Gastrocnemius medialis (tissue), 4 donors: ENCODE data around the gene TCF4. TPM values are rescaled to one million over a fixed set of nuclear protein-coding genes. Genes with fewer than 3 reads are reported as not detected.

Experiments
- ATAC-seq, 2 donors: fragments of 150-250 bp; one replicate each; pipeline ENCODE4 v1.9.1; 2016
- DNase-seq, 2 donors: peaks; one replicate each; pipeline ENCODE4 v3.0.0-alpha.2; 2019
- H3K27ac ChIP-seq, 4 donors: fragments of 200-600 bp; sonication (generic); 1 replicate in 1 of 4; 2 replicates in 3 of 4; pipeline ENCODE4 v1.5.1; 2016 to 2018; ENCODE audit warnings: mild to moderate bottlenecking in 2 of 4, moderate library complexity in 1 of 4
- H3K27me3 ChIP-seq, 3 donors: fragments of 200-600 bp; sonication (generic) in 2 of 3; 1 replicate in 1 of 3; 2 replicates in 2 of 3; pipeline versions ENCODE4 v1.5.1 to v1.6.0; 2016 to 2019; ENCODE audit warnings: mild to moderate bottlenecking in 1 of 3, moderate library complexity in 1 of 3
- H3K36me3 ChIP-seq, 2 donors: fragments of 200-600 bp; sonication (generic) in 1 of 2; one replicate each; pipeline ENCODE4 v1.5.1; 2017 to 2018
- H3K4me1 ChIP-seq, 2 donors: fragments of 200-600 bp; sonication (generic) in 1 of 2; one replicate each; pipeline ENCODE4 v1.5.1; 2016 to 2017; ENCODE audit warnings: mild to moderate bottlenecking in 2 of 2
- H3K4me3 ChIP-seq, 4 donors: fragments of 200-600 bp; sonication (generic) in 3 of 4; 1 replicate in 1 of 4; 2 replicates in 3 of 4; pipeline ENCODE4 v1.5.1; 2016 to 2019; ENCODE audit warnings: mild to moderate bottlenecking in 2 of 4
- H3K9me3 ChIP-seq, 3 donors: fragments of 200-600 bp; sonication (generic) in 2 of 3; 1 replicate in 1 of 3; 2 replicates in 2 of 3; pipeline ENCODE4 v1.5.1; 2016 to 2019
- POLR2A ChIP-seq, 2 donors: fragments of 450-650 bp; IDR thresholded peaks; one replicate each; pipeline ENCODE4 v1.6.1; 2017; ENCODE audit warnings: antibody characterized with exemption in 2 of 2, mild to moderate bottlenecking in 2 of 2, moderate library complexity in 2 of 2
- in situ Hi-C, 4 donors: fragments of 200-750 bp; cut with MboI; loops; one replicate each; pipeline versions ENCODE4 v1.15.0 to v1.8.0; 2017; ENCODE audit warnings: low sequenced_read_pairs in 4 of 4
- intact Hi-C: fragments of 100-400 bp; cut with DNase I; formaldehyde crosslinking; loops from one replicate; pipeline ENCODE4 v1.15.1; 2023; ENCODE audit warnings: low total_unique reads
- total RNA-seq, 4 donors: library from RNA; depleted of rRNA; stranded (reverse); fragments of >200 nt; gene quantifications; one replicate each; pipeline versions ENCODE4 v1.1.0 to v1.2.3, GENCODE V29; 2016
- TF ChIP-seq, protein P1 (sequence below), 5 experiments: fragments of 450-650 bp in 3 of 5; fragments of 200-600 bp in 2 of 5; sonication (generic) in 2 of 5; IDR thresholded peaks in 4 of 5; conservative IDR thresholded peaks in 1 of 5; 1 replicate in 4 of 5; 2 replicates in 1 of 5; pipeline ENCODE4 v1.5.1; 2016 to 2019; ENCODE audit warnings: antibody characterized with exemption in 5 of 5, mild to moderate bottlenecking in 3 of 5, moderate library complexity in 3 of 5

TCF4 gene
- total RNA-seq, 4 donors from 2014 or later: 40.3 to 60.6 (median 53.6) TPM

DNA sequence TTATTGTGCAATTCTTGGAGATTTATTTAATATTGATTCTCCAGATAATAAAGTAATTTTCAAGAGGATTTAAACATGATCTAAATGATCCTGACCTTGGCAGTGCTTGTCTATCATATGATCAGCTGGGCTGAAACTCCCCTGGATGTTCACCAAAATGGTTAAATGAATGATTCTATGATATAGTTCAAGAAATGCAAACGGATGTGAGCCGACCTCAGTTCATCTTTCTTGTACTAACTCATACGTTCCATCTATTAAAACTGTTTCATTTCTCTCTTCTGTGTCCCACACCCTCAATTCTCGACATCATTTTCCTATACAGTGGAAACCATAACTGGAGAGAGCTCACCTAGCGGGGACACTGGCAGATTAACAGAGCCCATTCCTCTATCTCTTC lies 347.0 kb downstream of the TCF4 start:
- no peak overlapping the region for H3K4me3 ChIP-seq
- peak overlapping the region in 2 of 4 donors; percentile 12 to 46 for H3K27ac ChIP-seq
- ATAC-seq (no peak), DNase-seq (no peak)
- H3K4me1 ChIP-seq: peaks cover 18 to 48% of the 10 kb centered on the region in 2 donors
- TF ChIP-seq, protein P1, sequence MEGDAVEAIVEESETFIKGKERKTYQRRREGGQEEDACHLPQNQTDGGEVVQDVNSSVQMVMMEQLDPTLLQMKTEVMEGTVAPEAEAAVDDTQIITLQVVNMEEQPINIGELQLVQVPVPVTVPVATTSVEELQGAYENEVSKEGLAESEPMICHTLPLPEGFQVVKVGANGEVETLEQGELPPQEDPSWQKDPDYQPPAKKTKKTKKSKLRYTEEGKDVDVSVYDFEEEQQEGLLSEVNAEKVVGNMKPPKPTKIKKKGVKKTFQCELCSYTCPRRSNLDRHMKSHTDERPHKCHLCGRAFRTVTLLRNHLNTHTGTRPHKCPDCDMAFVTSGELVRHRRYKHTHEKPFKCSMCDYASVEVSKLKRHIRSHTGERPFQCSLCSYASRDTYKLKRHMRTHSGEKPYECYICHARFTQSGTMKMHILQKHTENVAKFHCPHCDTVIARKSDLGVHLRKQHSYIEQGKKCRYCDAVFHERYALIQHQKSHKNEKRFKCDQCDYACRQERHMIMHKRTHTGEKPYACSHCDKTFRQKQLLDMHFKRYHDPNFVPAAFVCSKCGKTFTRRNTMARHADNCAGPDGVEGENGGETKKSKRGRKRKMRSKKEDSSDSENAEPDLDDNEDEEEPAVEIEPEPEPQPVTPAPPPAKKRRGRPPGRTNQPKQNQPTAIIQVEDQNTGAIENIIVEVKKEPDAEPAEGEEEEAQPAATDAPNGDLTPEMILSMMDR (IDR thresholded peaks at IDR 0.05 in 4 of 5, conservative IDR thresholded peaks at IDR 0.05 in 1 of 5): no peak
- TF ChIP-seq POLR2A (IDR thresholded peaks at IDR 0.05): no peak
- no peaks in the 10 kb centered on the region for H3K27me3 ChIP-seq
- in situ Hi-C loops: loop anchor here in 3 of 4 donors (25.0 kb wide), 5 partner anchors 96 to 1346 kb away; partner anchors contain the start of gene TCF4 (in 3 of the 3)
- H3K9me3 ChIP-seq: no peaks in the 10 kb centered on the region
- H3K36me3 ChIP-seq: no peaks in the 10 kb centered on the region
- intact Hi-C loops: no loop called here

DNA sequence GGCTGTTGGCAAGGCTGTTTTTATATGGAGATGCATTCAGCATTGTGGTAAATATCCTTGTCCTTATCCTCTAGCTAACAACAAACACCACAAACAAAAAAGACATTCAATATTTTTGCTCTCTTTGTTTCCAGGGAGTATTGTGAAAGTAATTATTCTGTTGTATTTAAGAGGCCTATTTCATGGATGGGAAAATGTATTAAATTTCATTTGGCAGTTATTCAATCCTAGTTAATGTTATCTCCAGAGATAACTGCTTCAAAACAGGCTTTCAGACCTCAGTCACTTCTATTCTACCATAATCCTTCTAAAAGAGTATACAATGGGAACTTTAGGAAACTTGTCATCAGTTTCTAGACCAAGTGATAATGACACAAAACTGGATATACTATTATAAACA lies 348.3 kb downstream of the TCF4 start:
- Histone ChIP-seq H3K4me1 (peaks cover 25 to 37% of the 10 kb centered on the region in 2 donors), H3K9me3 (no peaks in the 10 kb centered on the region), H3K4me3 (no peak overlapping the region), H3K27me3 (no peaks in the 10 kb centered on the region), H3K27ac (peak overlapping the region in 3 of 4 donors; percentile 12 to 44 (median 16)), H3K36me3 (no peaks in the 10 kb centered on the region)
- DNase-seq: no peak
- ATAC-seq: no peak
- TF ChIP-seq POLR2A (IDR thresholded peaks at IDR 0.05): no peak
- TF ChIP-seq, protein P1 (IDR thresholded peaks at IDR 0.05 in 4 of 5, conservative IDR thresholded peaks at IDR 0.05 in 1 of 5): no peak
- in situ Hi-C loops (loop anchor here (5.0 to 25.0 kb wide), 13 partner anchors 98 to 1348 kb away; partner anchors contain the start of gene TCF4 (in 4 of the 4)), intact Hi-C loops (loop anchor here (5.0 to 10.0 kb wide), 4 partner anchors 83 to 625 kb away; partner anchors contain the start of gene TCF4)

DNA sequence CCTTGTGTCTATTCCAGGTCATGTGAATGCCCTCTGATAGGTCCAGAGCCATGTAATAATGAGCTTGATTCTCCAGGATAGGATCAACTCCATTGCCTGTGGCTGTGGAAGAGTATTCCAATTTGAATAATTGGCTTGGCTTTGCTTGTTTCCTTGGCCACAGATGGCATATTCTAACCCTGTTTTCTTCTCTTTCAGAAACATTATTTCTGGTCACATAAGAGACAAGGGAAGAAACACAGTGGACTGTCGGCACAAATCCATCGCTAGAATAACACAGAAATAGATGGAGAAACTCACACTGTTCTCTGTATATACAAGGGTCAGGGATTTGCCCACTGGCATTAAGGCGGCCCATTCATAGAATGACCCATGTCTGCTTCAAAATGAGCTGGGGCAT lies 350.3 kb downstream of the TCF4 start:
- peaks cover 15 to 23% of the 10 kb centered on the region in 2 donors for H3K4me1 ChIP-seq

DNA sequence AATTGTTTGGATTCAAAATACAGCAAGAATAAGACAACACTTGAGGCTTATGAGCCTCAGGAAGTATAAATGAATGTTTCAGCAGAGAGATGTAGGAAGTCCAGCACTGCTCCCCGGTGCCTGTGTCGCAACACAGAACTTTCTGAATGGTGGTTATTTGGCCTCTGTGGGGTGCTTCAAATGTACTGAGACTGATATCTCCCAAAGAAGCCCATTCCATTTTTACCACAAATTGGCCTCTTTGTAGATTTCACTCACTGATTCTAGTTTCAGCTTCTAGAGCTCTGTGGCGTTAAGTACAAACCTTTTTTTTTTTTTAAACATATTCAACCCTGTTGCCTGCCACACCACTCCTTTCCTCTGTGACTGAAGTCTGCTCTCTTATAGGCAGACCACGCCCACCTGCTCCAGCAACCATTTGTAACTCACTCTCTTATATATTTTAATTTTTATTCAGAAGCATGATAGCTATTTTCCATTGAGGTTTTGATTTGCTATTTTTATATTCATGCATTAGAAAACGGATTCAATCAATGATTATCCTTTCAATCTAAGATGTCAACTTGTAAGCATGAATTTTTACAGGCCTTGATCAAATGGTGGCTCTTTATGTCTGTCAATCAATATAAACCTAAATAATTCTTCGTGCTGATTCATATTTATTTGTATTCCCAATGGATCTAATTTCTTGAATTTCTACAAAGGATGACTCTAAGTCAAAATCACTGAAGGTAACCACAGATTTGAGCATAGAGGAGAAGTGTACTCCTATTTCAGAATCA lies 351.7 kb downstream of the TCF4 start:
- intact Hi-C loops (loop anchor here (5.0 to 10.0 kb wide), 4 partner anchors 86 to 628 kb away; partner anchors contain the start of gene TCF4), in situ Hi-C loops (loop anchor here (5.0 to 25.0 kb wide), 13 partner anchors 101 to 1351 kb away; partner anchors contain the start of gene TCF4 (in 4 of the 4))
- Histone ChIP-seq H3K4me3 (no peak overlapping the region), H3K36me3 (peaks cover 0 to 23% of the 10 kb centered on the region in 2 donors), H3K27ac (peak overlapping the region; percentile 3 to 53 (median 34)), H3K4me1 (peaks cover 14 to 15% of the 10 kb centered on the region in 2 donors), H3K9me3 (no peaks in the 10 kb centered on the region), H3K27me3 (no peaks in the 10 kb centered on the region)
- ATAC-seq: no peak
- no peak for TF ChIP-seq POLR2A (IDR thresholded peaks at IDR 0.05)
- TF ChIP-seq, protein P1 (IDR thresholded peaks at IDR 0.05 in 4 of 5, conservative IDR thresholded peaks at IDR 0.05 in 1 of 5): no peak
- DNase-seq: peak; percentile 22 to 31

More for the DNA sequence above, 350.3 kb downstream of the TCF4 start:
- no peak for ATAC-seq
- H3K9me3 ChIP-seq: no peaks in the 10 kb centered on the region
- DNase-seq: no peak
- H3K4me3 ChIP-seq: no peak overlapping the region
- peaks cover 0 to 9% of the 10 kb centered on the region in 2 donors for H3K36me3 ChIP-seq
- H3K27me3 ChIP-seq: no peaks in the 10 kb centered on the region
- H3K27ac ChIP-seq: peak overlapping the region in 2 of 4 donors; percentile 14 to 16
- in situ Hi-C loops: loop anchor here (5.0 to 25.0 kb wide), 13 partner anchors 100 to 1350 kb away; partner anchors contain the start of gene TCF4 (in 4 of the 4)
- intact Hi-C loops: loop anchor here (5.0 to 10.0 kb wide), 4 partner anchors 85 to 627 kb away; partner anchors contain the start of gene TCF4
- TF ChIP-seq, protein P1 (IDR thresholded peaks at IDR 0.05 in 4 of 5, conservative IDR thresholded peaks at IDR 0.05 in 1 of 5): no peak
- no peak for TF ChIP-seq POLR2A (IDR thresholded peaks at IDR 0.05)
